Nephron progenitor cell (in vitro differentiated cells): ENCODE measurements around the gene DNPEP.
"Not testable (repeated sequence)": the region's sequence is repeated elsewhere in the genome, so short reads cannot be mapped to it uniquely, and the experiment has no call there.

ENCODE experiments used
- DNase-seq: peaks from one replicate; pipeline ENCODE4 v3.0.0; 2021
- H3K27ac Mint-ChIP-seq: 2 replicates; pipeline ENCODE4 v1.8.0; 2021; ENCODE audit warnings: mild to moderate bottlenecking, moderate library complexity, mixed read lengths
- H3K27me3 Mint-ChIP-seq: 2 replicates; pipeline ENCODE4 v1.8.0; 2021; ENCODE audit warnings: mild to moderate bottlenecking, low read depth, mixed read lengths; ENCODE audit not compliant: poor library complexity
- H3K36me3 Mint-ChIP-seq: 2 replicates; pipeline ENCODE4 v1.8.0; 2021; ENCODE audit warnings: low read depth, mixed read lengths
- H3K4me1 Mint-ChIP-seq: 2 replicates; pipeline ENCODE4 v1.8.0; 2021; ENCODE audit warnings: mixed read lengths
- H3K4me3 Mint-ChIP-seq: 2 replicates; pipeline ENCODE4 v1.8.0; 2021; ENCODE audit warnings: mild to moderate bottlenecking, moderate library complexity, mixed read lengths
- H3K9me3 Mint-ChIP-seq: 2 replicates; pipeline ENCODE4 v1.8.0; 2021; ENCODE audit warnings: mild to moderate bottlenecking, moderate library complexity, mixed read lengths
- CTCF ChIP-seq: fragments of 200-600 bp; sonication (generic); IDR thresholded peaks from 2 replicates; pipeline ENCODE4 v1.5.0; 2021; ENCODE audit warnings: antibody characterized with exemption

Gene DNPEP

GRCh38 chr2:219395609-219396008, 7.9 kb upstream of the DNPEP start:
- no peaks in the 10 kb centered on the region for H3K36me3 Mint-ChIP-seq
- H3K27ac Mint-ChIP-seq, result no peak overlapping the region
- no peak for DNase-seq
- peaks cover 36% of the 10 kb centered on the region for H3K27me3 Mint-ChIP-seq
- TF ChIP-seq CTCF, result no peak
- peaks cover 35% of the 10 kb centered on the region for H3K4me1 Mint-ChIP-seq
- H3K4me3 Mint-ChIP-seq, result no peak overlapping the region
- peaks cover 17% of the 10 kb centered on the region for H3K9me3 Mint-ChIP-seq

GRCh38 chr2:219395056-219395455, 7.3 kb upstream of the DNPEP start:
- H3K4me3 Mint-ChIP-seq, DNase-seq, H3K36me3 Mint-ChIP-seq, H3K27ac Mint-ChIP-seq: not testable (repeated sequence)
- peaks cover 33% of the 10 kb centered on the region for H3K27me3 Mint-ChIP-seq
- peaks cover 30% of the 10 kb centered on the region for H3K4me1 Mint-ChIP-seq
- H3K9me3 Mint-ChIP-seq, result peaks cover 22% of the 10 kb centered on the region

- Mint-ChIP-seq H3K9me3 (peaks cover 25% of the 10 kb centered on the region), H3K27me3 (peaks cover 33% of the 10 kb centered on the region), H3K36me3 (no peaks in the 10 kb centered on the region), H3K4me1 (peaks cover 18% of the 10 kb centered on the region), H3K4me3 (no peak overlapping the region), H3K27ac (no peak overlapping the region)
- DNase-seq, result no peak
- TF ChIP-seq CTCF, result no peak
Observed at GRCh38 chr2:219392754-219393153, 5.0 kb upstream of the DNPEP start.

DNA sequence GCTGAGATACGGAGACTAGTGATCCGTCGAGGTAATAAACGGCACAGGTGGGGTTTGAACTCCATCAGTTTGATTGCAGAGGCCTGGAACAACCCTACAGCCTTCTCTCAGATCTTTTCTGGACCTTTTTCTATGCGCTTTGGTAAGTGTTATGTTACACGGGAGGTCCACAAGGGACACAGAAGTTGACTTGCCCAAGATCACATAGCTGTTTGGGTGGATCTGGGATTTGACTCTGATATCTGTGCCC, 1.1 kb upstream of the DNPEP start:
- peak overlapping the region; percentile 32 for H3K27ac Mint-ChIP-seq
- peaks cover 26% of the 10 kb centered on the region for H3K27me3 Mint-ChIP-seq
- peaks cover 14% of the 10 kb centered on the region for H3K36me3 Mint-ChIP-seq
- no peak for TF ChIP-seq CTCF
- DNase-seq, result no peak
- peaks cover 21% of the 10 kb centered on the region for H3K4me1 Mint-ChIP-seq
- peak overlapping the region; percentile 77 for H3K4me3 Mint-ChIP-seq
- peaks cover 22% of the 10 kb centered on the region for H3K9me3 Mint-ChIP-seq

DNA sequence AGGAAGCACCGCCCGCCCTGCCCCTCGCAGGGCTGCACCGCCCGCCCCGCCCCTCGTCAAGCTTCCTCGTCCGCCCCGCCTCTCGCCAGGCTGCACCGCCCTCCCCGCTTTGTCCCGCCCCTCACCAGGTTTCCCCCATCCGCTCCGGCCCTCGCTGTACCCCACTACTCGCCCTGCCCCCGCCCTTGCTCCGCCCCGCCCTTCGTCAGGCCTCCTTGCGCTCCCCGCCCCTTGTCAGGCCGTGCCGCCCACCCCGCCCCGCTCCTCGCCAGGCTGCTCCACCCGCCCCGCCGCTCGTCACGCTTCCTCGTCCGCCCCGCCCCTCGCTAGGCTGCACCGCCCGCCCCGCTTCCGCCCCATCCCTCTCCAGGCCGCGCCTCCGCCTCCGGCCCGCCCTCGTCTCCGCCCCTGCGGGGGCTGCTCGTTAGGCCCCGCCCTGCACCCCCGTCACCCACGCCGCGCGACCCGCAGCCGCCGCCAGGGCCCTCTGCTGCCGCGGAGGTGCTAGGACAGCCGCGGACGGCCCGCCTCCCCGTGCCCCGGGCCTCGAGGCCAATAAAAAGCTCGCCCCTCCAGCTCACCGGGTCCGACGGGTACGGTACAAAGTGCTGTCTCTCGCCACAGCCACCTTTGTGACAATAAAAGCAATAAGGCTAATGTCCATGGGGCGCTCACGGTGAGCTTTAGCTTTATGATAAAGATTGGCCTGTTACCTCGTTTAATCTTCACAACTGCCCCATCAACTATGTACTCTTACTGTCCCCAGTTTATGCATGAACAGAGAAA, 602 bp upstream of the DNPEP start:
- TF ChIP-seq CTCF, result peak; percentile 40
- Mint-ChIP-seq H3K36me3 (peaks cover 20% of the 10 kb centered on the region), H3K27ac (peak overlapping the region; percentile 32), H3K4me3 (peak overlapping the region; percentile 77), H3K4me1 (peaks cover 21% of the 10 kb centered on the region), H3K27me3 (peaks cover 26% of the 10 kb centered on the region), H3K9me3 (peaks cover 18% of the 10 kb centered on the region)
- peak; percentile 99 for DNase-seq

GRCh38 chr2:219386532-219387280, 1.0 kb downstream of the DNPEP start:
- Mint-ChIP-seq H3K27ac (peak overlapping the region; percentile 92), H3K4me1 (peaks cover 21% of the 10 kb centered on the region), H3K27me3 (peaks cover 18% of the 10 kb centered on the region), H3K36me3 (peaks cover 31% of the 10 kb centered on the region), H3K9me3 (peaks cover 12% of the 10 kb centered on the region), H3K4me3 (peak overlapping the region; percentile 93)
- DNase-seq, result no peak
- no peak for TF ChIP-seq CTCF
